GM19463 (cell line): ENCODE measurements around the gene CARD10.
A peak's percentile ranks its signal among the peaks of the same experiment; 100 is the strongest.

ENCODE experiments used
- ATAC-seq: cut with Tn5 transposase; IDR thresholded peaks from one replicate; pipeline ENCODE4 v1.9.1; 2021; ENCODE audit warnings: mild to moderate bottlenecking, moderate library complexity; ENCODE audit not compliant: unreplicated experiment

CARD10 gene

GRCh38 chr22:37491106-37491505 lies 28.1 kb downstream of the CARD10 start:
- ATAC-seq, result no peak

GRCh38 chr22:37489983-37490382 lies 29.2 kb downstream of the CARD10 start:
- ATAC-seq, result no peak

- no peak for ATAC-seq
Measured at GRCh38 chr22:37488337-37489135, 30.7 kb downstream of the CARD10 start.

- ATAC-seq, result no peak
Measured at GRCh38 chr22:37487571-37487970, 31.6 kb downstream of the CARD10 start.

GRCh38 chr22:37487129-37487528 lies 32.1 kb downstream of the CARD10 start:
- ATAC-seq, result no peak

- ATAC-seq, result peak; percentile 73
Measured at GRCh38 chr22:37486224-37486845, 32.9 kb downstream of the CARD10 start, which contains the start of gene MFNG. TSS of gene MFNG (minus strand) at chr22:37486384. CDS start at chr22:37486177, 207 bp downstream.

- peak; percentile 16 for ATAC-seq
Measured at GRCh38 chr22:37485395-37486223, 33.6 kb downstream of the CARD10 start.

- no peak for ATAC-seq
Measured at GRCh38 chr22:37484480-37485394, 34.5 kb downstream of the CARD10 start.

- ATAC-seq, result no peak
Measured at GRCh38 chr22:37483050-37483449, 36.2 kb downstream of the CARD10 start.

- ATAC-seq, result no peak
Measured at GRCh38 chr22:37482244-37482643, 37.0 kb downstream of the CARD10 start.

GRCh38 chr22:37481347-37481907 lies 37.8 kb downstream of the CARD10 start:
- ATAC-seq, result no peak

GRCh38 chr22:37480387-37481346 lies 38.5 kb downstream of the CARD10 start:
- ATAC-seq, result no peak

- no peak for ATAC-seq
Measured at GRCh38 chr22:37479196-37479595, 40.0 kb downstream of the CARD10 start.

- ATAC-seq, result no peak
Measured at GRCh38 chr22:37476389-37477329, 42.6 kb downstream of the CARD10 start.

GRCh38 chr22:37474447-37475090 lies 44.6 kb downstream of the CARD10 start:
- ATAC-seq, result no peak

GRCh38 chr22:37473437-37473946 lies 45.7 kb downstream of the CARD10 start:
- ATAC-seq, result no peak

- no peak for ATAC-seq
Measured at GRCh38 chr22:37472418-37473006, 46.7 kb downstream of the CARD10 start.
